Esophagus mucosa (tissue), 1 donor: ENCODE measurements around the gene PYROXD2. TPM values are rescaled to one million over a fixed set of nuclear protein-coding genes. Genes with fewer than 3 reads are reported as not detected.
"Not testable (repeated sequence)": the region's sequence is repeated elsewhere in the genome, so short reads cannot be mapped to it uniquely, and the experiment has no call there.

Experiments
- ATAC-seq: fragments of 200-7000 bp; cut with Tn5 transposase; one replicate; pipeline ENCODE4 v1.9.1; 2020
- total RNA-seq: library from RNA; stranded (reverse); gene quantifications from one replicate; pipeline ENCODE4 v1.2.4, GENCODE V29; 2023
- donor health status: DM: yes; HTN: yes; CAD: no.

PYROXD2 gene
- total RNA-seq, 1 donor from 2014 or later = 1.5 TPM

GRCh38 chr10:98365406-98366061, 49.4 kb downstream of the PYROXD2 start:
- ATAC-seq = peak; percentile 74

DNA sequence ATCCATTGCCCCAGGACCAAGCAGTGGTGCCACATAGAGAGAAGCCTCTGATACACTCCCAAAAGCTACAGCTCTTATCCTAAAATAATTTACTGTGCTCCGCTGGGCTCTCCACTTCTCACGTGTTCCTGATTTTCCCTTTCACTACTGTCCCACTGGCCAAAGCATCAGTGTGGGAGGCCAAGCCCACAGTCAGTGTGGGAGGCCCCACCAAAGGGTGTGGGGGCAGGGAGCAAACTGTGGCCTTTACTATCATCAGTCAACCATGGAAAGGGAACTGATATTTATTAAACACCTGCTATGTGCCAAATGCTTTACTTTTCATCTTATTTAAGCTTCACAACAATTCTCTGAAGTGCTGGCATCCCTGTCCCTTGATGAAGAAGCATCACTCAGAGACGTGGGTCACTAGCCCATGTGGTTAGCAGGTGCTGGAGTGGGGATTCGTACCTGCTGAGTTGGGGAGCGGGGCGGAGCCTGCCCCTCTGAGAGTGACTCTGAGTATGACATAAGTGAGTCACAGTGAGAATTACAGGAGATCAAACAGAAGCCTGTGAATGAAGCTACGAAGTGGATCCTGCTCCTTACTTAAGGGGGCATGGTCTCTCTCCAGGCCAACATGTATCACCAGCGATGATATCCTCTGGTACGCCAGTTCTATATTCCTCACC, 50.4 kb downstream of the PYROXD2 start:
- ATAC-seq = no peak

- ATAC-seq = peak; percentile 58
Measured at GRCh38 chr10:98363220-98363619, 51.8 kb downstream of the PYROXD2 start.

DNA sequence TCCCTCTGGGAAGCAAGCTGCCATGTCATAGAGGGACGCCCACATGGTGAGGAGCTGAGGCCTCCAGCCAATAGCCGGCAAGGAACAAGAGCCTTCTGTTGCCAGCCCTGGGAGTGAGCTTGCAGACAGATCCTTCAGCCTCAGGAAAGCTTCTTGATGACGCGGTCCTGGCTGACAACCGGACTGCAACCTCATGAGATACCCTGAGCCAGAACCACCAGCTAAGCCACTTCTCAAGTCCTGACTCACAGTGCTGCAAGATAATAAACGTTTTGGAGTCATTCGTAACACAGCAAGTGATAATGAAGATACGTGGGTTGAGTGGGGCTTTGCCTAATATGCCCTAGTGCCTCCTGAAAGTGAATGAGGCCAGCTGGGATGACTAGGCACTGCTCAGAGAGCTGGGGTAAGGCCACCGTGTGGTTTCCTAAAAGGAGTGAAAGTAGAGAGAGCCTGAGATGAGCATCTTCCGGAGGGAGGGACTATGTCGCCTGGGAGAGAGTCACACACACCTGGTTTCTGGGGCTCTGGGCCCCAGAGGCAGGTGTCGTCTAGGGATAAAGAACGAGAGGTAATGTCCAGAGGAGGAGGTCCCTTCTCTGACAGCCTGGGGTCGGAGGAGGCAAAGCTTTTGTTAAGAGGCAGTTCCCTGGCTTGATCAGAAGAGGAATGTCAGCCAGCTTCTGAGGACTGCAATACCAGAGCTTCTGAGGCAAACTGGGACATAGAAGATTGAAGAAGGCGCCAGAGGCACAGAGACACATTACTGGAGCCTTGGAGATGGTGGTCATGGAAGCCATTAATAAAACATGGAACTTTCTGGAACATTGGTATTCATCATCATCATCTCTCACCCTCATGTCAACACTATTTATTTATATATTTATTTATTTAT, 53.6 kb downstream of the PYROXD2 start:
- peak; percentile 86 for ATAC-seq

- no peak for ATAC-seq
Measured at GRCh38 chr10:98357194-98357822, 57.7 kb downstream of the PYROXD2 start.

GRCh38 chr10:98354491-98354890, 60.5 kb downstream of the PYROXD2 start:
- ATAC-seq = no peak

- ATAC-seq = no peak
Measured at GRCh38 chr10:98353170-98353569, 61.8 kb downstream of the PYROXD2 start.

DNA sequence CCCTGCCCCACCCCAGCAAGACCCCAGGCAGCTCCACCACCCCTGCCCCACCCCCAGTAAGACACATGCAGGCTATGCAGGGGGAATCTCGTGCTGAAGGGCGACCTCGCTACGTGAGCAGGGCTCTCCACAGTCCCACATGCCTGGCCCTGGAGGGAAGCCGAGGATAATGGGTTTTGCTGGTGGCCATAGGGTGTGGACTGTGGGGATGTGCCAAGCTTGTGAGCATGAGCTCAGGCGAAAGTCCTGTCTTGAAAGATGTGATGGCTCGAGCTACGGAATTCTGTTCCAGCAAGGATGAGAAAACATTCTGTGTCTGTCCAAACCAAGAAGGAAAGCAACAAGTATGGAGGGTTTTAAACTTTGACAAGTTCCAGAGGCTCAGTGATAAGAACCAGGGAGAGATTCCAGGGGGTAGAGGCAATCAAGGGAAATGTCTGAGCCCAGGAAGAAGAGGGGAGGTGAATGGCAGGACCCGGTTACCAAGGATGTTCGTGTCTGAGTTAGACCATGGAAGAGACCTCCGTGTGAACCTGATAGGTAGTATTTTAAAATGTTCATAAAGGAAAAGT, 63.1 kb downstream of the PYROXD2 start:
- no peak for ATAC-seq

DNA sequence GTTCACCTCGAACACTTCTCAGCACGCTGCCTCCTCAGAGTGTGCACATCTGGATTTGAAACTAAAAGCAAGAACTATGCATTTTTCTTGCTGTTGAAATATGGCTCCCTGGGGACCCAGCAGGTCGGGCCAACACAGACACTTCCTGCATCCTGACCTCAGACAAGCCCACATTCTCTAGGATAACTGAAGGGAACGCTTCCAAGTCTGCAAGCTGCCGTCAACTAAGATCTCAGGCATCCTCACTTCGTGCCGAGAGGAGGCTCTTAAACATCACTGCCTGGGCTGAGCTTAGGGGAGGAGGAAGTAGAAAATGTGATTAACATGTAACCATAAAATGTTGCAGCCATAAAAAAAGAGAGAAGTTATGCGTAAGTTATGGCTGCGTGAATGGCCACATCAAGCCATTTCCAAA, 65.5 kb downstream of the PYROXD2 start:
- peak; percentile 29 for ATAC-seq

- no peak for ATAC-seq
Measured at GRCh38 chr10:98346847-98347246, 68.1 kb downstream of the PYROXD2 start.

DNA sequence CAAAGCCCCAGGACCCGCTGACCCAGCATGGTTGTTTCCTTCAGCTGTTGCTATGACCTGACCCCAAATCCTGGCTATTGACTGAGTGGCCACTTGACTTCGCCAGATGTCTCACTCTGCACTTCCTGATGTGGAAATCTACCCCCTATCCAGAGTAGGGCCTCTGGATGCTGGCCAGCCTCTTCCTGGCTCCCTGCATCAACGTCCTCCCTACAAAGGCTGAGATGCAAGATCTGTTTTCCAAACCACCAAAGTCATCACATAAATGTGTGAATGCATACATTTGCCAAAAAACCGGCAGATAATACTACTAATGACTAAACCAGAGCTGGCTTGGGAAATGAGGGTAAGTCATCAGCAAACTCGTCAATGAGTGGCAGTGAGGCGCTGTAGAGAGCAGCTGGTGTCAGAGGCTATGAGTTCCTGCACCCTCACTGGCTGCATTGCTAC, 70.4 kb downstream of the PYROXD2 start:
- peak; percentile 25 for ATAC-seq

- ATAC-seq = not testable (repeated sequence)
Measured at GRCh38 chr10:98341701-98342100, 73.3 kb downstream of the PYROXD2 start.

GRCh38 chr10:98340940-98341310, 74.1 kb downstream of the PYROXD2 start:
- ATAC-seq = no peak

- ATAC-seq = peak; percentile 41
Measured at GRCh38 chr10:98340261-98340939, 74.6 kb downstream of the PYROXD2 start.

- no peak for ATAC-seq
Measured at GRCh38 chr10:98339799-98340198, 75.2 kb downstream of the PYROXD2 start.

DNA sequence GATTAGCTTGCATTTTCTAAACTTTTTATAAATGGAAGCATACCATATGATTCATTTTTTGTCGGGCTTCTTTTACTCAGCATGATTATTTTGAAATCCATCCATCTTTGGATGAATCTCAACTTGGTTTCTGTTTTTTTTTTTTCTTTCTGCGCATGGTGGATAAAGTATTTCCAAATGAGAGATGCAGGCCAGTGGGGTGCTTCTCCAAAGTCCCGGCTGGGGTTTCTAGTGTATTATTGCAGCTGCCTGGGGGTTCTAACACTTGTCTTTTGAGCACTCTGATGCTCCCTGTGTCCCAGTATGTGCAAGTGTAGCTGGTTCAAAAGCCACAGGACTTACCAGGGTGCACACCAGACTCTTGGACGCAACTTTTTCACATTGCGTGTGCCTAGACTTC, 76.1 kb downstream of the PYROXD2 start:
- no peak for ATAC-seq

GRCh38 chr10:98338318-98338717, 76.7 kb downstream of the PYROXD2 start:
- no peak for ATAC-seq

GRCh38 chr10:98337484-98337883, 77.5 kb downstream of the PYROXD2 start:
- ATAC-seq = no peak
